ENCODE results near the gene DDIT4.

DNA sequence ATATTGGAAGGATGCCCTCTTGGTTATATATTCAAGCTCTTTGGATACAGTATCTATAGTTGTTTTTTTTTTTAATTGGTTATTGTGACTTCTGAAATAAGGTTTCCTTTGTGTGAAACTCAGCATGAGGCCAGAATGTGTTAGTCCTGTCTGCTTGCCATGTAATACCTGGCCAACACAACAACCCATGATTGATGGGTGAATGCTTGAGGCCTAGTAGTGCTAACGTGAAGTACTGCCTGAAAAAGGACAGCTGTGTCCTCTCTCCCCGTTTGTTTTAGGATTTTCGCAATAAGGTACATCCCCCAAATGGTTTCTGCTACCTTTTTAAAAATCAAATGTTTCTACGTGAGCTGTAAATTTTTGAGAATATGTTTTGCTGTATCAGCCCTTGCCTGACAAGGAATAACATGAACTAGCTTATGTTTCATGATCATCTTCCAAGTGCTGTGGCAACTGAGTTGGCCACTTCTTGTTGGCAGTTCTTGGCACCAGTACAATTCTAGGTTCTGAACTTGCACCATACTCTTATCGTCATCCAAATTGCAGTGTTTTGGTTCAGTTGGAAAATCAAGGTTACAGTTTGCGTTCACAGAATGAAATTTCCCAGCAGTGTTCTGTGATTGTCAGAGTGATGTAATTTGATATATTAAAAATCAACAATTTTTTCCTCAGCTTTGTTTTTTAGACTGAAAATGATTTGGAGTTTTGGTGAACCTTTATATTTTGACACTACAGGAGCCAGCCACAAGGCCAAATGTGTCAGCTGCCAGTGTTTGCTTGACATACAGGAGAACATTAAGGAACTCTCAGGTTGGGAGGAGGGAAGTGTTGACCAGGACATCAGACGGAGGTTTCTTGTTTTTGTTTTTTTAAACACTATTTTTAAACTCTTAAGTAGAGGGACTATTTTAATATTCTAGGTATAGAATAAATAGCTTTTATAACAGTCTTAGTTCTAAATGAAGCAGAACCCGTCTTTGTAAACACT, 44.2 kb upstream of the DDIT4 start:
- no peak for TF ChIP-seq SUZ12 (IDR thresholded peaks at IDR 0.05; ENCODE audit: extremely low read depth, insufficient read depth, insufficient read length)
- TF ChIP-seq YY1 (IDR thresholded peaks at IDR 0.05; ENCODE audit: insufficient read depth, insufficient read length) = no peak
- no peak for TF ChIP-seq ZNF274 (IDR thresholded peaks at IDR 0.05; ENCODE audit: low read depth, low read length)

All from NT2/D1 (cell line).